MM.1S (cell line): ENCODE data around the gene EIF4EBP2.

Experiments used
- EZH2 ChIP-seq: fragments of 300-600 bp; sonication (generic); optimal IDR thresholded peaks from 2 replicates; pipeline ENCODE3; 2017; ENCODE audit warnings: low read depth, mild to moderate bottlenecking, antibody characterized with exemption, low read length, mixed read lengths
- TF ChIP-seq, protein P1 (sequence below): fragments of 300-600 bp; sonication (generic); IDR thresholded peaks from 2 replicates; pipeline ENCODE4 v1.5.1; 2016; ENCODE audit warnings: antibody characterized with exemption, low read length, mixed read lengths

DNA sequence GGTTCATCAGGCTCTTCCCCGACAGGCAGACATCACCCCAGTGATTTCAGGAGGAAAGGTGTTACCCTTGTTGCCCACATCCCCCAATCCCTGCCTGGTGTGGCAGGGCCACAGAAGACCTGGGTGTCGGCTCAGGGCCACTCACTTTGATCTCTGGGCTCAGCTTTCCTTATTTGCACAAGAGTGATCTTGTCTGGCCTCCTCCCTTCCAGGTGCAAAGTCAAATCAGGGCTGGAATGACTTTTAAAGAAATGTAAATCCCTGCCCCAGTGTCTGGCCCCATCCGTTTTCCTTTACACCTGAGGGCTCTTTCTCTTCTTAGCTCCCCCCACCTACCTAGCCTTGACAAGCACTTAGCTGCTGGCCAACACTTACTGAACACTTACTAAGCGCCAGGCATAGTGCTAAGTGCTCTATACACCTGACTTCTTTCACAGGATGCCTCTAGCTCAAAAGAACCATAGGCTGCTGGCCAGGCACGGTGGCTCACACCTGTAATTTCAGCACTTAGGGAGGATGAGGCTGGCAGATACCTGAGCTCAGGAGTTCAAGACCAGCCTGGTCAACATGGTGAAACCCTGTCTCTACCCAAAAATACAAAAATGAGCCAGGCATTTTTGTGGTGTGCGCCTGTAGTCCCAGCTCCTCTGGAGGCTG lies 38.5 kb downstream of the EIF4EBP2 start:
- TF ChIP-seq, protein P1, sequence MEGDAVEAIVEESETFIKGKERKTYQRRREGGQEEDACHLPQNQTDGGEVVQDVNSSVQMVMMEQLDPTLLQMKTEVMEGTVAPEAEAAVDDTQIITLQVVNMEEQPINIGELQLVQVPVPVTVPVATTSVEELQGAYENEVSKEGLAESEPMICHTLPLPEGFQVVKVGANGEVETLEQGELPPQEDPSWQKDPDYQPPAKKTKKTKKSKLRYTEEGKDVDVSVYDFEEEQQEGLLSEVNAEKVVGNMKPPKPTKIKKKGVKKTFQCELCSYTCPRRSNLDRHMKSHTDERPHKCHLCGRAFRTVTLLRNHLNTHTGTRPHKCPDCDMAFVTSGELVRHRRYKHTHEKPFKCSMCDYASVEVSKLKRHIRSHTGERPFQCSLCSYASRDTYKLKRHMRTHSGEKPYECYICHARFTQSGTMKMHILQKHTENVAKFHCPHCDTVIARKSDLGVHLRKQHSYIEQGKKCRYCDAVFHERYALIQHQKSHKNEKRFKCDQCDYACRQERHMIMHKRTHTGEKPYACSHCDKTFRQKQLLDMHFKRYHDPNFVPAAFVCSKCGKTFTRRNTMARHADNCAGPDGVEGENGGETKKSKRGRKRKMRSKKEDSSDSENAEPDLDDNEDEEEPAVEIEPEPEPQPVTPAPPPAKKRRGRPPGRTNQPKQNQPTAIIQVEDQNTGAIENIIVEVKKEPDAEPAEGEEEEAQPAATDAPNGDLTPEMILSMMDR: no peak
- TF ChIP-seq EZH2: no peak
